Measurements from ENCODE around the gene AQP12B.
"Not testable (repeated sequence)": the region's sequence is repeated elsewhere in the genome, so short reads cannot be mapped to it uniquely, and the experiment has no call there.

Gene AQP12B

DNA sequence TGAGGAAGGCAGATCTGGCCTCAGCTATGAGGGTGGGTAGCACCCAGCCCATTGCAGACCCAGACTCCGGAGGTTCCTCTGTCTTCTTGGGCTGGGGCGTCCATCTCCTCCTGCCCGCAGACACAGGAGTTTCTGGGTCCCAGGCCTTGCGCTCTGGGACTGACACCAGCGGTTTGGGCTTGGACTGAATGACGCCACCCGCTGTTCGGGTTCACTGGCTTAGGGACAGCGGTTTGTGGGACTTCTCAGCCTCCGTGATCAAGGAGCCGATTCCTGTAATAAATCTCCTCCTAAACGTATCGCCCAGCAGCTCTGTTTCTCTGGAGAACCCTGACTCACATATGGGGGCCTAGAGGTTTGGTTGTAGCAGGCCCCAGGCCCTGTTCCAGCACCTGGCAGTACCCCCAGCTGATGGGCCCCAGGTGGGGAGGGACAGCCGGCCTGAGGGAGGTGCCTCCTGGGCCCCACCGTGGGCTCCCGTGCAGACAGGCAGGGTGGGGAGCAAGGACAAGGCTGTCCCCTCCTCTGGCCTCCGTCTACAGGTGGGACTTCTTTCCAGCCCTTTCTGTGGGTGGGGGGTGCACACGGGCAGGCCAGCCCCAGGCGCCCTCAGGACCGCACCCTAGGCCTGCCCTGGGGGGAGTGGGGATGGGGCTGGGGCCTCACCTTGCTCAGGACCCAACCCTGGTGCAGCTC, 4.5 kb upstream of the AQP12B start:
- H3K27me3 ChIP-seq (ENCODE audit: control insufficient read depth, insufficient read depth, low read length), result no peaks in the 10 kb centered on the region
- no peak overlapping the region for H3K27ac ChIP-seq
- H3K4me2 ChIP-seq (ENCODE audit: low read length), result peak overlapping the region; percentile 67

DNA sequence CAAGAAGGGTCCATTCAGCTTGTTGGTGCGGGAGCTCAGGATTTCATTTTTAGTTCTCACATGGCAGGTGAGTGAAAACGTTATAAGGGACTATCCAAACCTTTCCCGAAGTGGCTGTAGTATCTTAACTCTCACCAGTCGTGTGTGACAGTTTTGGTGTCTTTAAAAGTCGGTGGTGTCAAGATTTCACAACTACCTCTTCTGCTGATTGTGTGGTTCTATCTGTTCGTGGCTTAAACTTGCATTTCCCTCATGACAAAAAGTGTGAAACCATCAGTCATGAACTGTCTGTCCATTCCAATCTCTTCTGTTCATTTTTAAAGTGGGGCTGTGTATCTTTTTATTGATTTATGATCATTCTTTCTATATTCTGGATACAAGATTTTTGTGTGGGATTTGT, 3.8 kb upstream of the AQP12B start:
- Histone ChIP-seq H3K9ac (no peak overlapping the region), H3K4me3 (ENCODE audit: low read depth, low read length) (peak overlapping the region; percentile 35), H3K79me2 (no peaks in the 10 kb centered on the region), H3K4me2 (ENCODE audit: low read length) (peak overlapping the region; percentile 67), H3K4me1 (peaks cover 7% of the 10 kb centered on the region), H3K9me3 (ENCODE audit: control insufficient read depth, low read length) (no peaks in the 10 kb centered on the region), H2AFZ (peak overlapping the region; percentile 68), H3K27ac (no peak overlapping the region), H3K27me3 (ENCODE audit: control insufficient read depth, insufficient read depth, low read length) (no peaks in the 10 kb centered on the region), H3K36me3 (ENCODE audit: control insufficient read depth, insufficient read depth, low read length) (no peaks in the 10 kb centered on the region)
- TF ChIP-seq, protein P1, sequence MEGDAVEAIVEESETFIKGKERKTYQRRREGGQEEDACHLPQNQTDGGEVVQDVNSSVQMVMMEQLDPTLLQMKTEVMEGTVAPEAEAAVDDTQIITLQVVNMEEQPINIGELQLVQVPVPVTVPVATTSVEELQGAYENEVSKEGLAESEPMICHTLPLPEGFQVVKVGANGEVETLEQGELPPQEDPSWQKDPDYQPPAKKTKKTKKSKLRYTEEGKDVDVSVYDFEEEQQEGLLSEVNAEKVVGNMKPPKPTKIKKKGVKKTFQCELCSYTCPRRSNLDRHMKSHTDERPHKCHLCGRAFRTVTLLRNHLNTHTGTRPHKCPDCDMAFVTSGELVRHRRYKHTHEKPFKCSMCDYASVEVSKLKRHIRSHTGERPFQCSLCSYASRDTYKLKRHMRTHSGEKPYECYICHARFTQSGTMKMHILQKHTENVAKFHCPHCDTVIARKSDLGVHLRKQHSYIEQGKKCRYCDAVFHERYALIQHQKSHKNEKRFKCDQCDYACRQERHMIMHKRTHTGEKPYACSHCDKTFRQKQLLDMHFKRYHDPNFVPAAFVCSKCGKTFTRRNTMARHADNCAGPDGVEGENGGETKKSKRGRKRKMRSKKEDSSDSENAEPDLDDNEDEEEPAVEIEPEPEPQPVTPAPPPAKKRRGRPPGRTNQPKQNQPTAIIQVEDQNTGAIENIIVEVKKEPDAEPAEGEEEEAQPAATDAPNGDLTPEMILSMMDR (IDR thresholded peaks at IDR 0.05), result no peak

More for the DNA sequence above, 4.5 kb upstream of the AQP12B start:
- H3K79me2 ChIP-seq, result no peaks in the 10 kb centered on the region
- no peak overlapping the region for H2AFZ ChIP-seq
- peak overlapping the region; percentile 35 for H3K4me3 ChIP-seq (ENCODE audit: low read depth, low read length)
- H3K9me3 ChIP-seq (ENCODE audit: control insufficient read depth, low read length), result no peaks in the 10 kb centered on the region
- peaks cover 7% of the 10 kb centered on the region for H3K4me1 ChIP-seq
- TF ChIP-seq, protein P1 (IDR thresholded peaks at IDR 0.05), result no peak
- H3K9ac ChIP-seq, result no peak overlapping the region
- H3K36me3 ChIP-seq (ENCODE audit: control insufficient read depth, insufficient read depth, low read length), result no peaks in the 10 kb centered on the region

DNA sequence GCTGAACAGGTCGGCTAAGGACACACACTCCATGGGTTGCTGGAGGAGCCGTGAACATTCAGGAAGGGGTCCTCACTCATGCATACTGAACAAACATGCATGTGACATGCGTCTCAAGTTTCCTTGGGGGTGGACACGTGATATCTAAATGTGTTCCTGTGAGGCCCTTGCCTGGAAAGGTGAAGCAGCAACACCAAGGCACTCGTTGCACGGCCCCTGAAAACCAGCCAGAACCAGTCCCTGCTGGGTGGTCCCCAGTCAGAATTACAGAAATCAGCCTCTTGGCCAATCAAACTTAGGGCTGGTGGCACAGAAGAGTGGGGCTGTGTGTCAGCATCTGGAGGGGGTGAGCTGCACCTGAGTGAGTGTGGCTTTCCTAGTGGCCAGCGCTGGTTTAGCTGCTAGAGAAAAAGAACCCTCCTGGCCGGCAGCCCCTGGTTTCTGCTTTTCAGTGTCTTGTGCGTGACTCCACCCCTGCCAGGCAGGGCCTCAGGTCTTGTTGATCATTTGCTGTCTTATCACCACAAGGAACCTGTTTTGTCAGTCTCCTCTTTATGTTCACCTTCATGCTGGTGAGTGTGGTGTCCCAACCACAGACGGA, 3.2 kb upstream of the AQP12B start:
- peak overlapping the region; percentile 67 for H3K4me2 ChIP-seq (ENCODE audit: low read length)
- no peak overlapping the region for H3K27ac ChIP-seq
- peaks cover 7% of the 10 kb centered on the region for H3K4me1 ChIP-seq
- peak overlapping the region; percentile 35 for H3K4me3 ChIP-seq (ENCODE audit: low read depth, low read length)
- no peaks in the 10 kb centered on the region for H3K27me3 ChIP-seq (ENCODE audit: control insufficient read depth, insufficient read depth, low read length)
- no peaks in the 10 kb centered on the region for H3K9me3 ChIP-seq (ENCODE audit: control insufficient read depth, low read length)
- H2AFZ ChIP-seq, result peak overlapping the region; percentile 68
- TF ChIP-seq, protein P1 (IDR thresholded peaks at IDR 0.05), result no peak
- H3K36me3 ChIP-seq (ENCODE audit: control insufficient read depth, insufficient read depth, low read length), result no peaks in the 10 kb centered on the region
- H3K9ac ChIP-seq, result no peak overlapping the region
- no peaks in the 10 kb centered on the region for H3K79me2 ChIP-seq

DNA sequence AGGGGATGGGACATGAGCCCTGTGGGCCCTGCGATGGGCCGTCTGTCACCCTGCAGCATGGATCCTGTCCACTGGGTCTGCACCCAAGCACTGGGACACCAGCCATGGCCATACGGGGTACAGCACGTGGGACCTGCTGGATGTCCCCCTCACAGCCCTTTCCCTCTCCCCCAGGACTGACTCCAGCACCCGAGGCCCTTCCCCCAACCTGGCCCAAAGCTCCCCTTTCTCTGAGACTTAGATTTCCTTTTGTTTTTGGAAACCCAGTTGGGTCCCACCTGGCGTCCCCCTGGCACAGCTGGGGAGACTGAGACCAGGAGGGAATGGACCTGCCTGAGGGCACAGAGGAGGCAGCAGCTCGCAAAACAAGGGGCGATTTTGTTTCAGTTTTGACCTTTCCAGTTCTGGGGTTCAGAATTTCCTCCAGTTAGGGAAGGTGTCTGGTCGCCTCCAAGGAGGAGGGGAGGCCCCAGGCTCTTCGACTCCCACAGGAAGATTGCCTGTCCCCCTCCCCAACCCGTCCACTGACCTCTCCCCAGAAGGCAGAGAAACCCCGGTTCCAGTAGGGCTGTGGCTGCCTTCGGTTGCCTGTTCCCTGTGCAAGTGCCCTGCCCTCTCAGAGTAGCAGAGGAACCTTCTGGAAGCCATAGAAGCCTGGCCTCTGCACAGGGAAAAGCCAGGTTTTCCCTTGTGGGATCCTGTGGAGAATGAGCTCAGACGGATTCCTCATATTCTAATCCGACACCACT, 1.5 kb upstream of the AQP12B start:
- H2AFZ ChIP-seq; H3K27me3 ChIP-seq (ENCODE audit: control insufficient read depth, insufficient read depth, low read length); H3K79me2 ChIP-seq; H3K4me2 ChIP-seq (ENCODE audit: low read length); H3K9me3 ChIP-seq (ENCODE audit: control insufficient read depth, low read length); H3K27ac ChIP-seq; H3K4me1 ChIP-seq; H3K36me3 ChIP-seq (ENCODE audit: control insufficient read depth, insufficient read depth, low read length); H3K9ac ChIP-seq; H3K4me3 ChIP-seq (ENCODE audit: low read depth, low read length): not testable (repeated sequence)

DNA sequence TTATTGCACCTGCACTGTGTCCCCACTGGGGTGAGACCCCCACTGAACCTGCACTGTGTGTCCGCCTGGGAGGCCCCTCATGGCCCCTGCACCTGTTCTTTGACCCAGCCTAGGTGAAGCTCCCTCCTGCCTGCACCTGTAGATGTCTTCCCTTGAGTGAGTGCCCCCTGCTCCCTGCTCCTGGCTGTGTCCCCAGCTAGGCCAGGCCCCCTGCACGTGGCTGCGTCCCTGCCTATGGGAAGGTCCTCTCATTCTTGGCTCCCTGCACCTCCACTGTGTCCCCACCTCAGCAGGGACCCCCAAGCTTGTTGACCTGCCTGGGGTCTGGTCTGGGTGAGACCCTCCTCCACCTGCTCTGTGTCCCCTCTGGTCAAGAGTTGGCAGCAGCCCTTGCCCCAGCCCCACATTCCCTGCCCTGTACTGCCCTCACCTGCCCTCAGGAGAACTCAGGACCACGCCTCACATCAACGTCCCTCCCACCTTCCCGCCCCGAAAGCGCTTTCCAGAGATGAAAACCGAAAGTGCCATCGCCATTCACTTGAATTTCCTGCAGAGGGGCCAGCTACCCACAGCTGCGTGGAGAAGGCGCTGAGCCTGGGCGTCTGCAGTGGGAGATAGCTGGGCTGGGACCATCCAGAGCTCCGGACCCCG, 769 bp upstream of the AQP12B start:
- not testable (repeated sequence) for H3K27ac ChIP-seq; H3K4me2 ChIP-seq (ENCODE audit: low read length); H3K79me2 ChIP-seq; H2AFZ ChIP-seq; H3K4me1 ChIP-seq; H3K27me3 ChIP-seq (ENCODE audit: control insufficient read depth, insufficient read depth, low read length); H3K9ac ChIP-seq; H3K36me3 ChIP-seq (ENCODE audit: control insufficient read depth, insufficient read depth, low read length); H3K4me3 ChIP-seq (ENCODE audit: low read depth, low read length); H3K9me3 ChIP-seq (ENCODE audit: control insufficient read depth, low read length)

DNA sequence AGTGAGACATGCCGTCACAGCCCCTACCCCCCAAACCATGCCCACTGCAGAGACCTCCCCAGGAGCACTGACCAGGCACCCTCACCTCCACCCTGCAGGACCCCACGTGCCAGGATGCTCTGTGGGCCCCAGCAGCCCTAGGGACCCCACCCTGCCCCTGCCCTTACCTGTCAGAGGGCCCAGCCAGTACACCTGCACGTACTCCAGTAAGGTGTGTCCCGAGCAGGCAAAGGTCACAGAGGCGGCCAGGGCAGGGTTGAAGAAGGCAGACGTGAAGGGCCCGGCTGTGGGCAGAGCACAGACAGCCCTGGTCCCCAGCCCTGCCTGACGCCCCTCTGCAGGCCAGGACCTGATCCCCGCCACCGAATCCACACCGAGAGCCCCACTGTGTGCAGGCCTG, 2.5 kb downstream of the AQP12B start:
- H3K9ac ChIP-seq; H2AFZ ChIP-seq; H3K4me3 ChIP-seq (ENCODE audit: low read depth, low read length); H3K36me3 ChIP-seq (ENCODE audit: control insufficient read depth, insufficient read depth, low read length); H3K27ac ChIP-seq; H3K79me2 ChIP-seq; H3K9me3 ChIP-seq (ENCODE audit: control insufficient read depth, low read length); H3K27me3 ChIP-seq (ENCODE audit: control insufficient read depth, insufficient read depth, low read length); H3K4me2 ChIP-seq (ENCODE audit: low read length); H3K4me1 ChIP-seq: not testable (repeated sequence)

DNA sequence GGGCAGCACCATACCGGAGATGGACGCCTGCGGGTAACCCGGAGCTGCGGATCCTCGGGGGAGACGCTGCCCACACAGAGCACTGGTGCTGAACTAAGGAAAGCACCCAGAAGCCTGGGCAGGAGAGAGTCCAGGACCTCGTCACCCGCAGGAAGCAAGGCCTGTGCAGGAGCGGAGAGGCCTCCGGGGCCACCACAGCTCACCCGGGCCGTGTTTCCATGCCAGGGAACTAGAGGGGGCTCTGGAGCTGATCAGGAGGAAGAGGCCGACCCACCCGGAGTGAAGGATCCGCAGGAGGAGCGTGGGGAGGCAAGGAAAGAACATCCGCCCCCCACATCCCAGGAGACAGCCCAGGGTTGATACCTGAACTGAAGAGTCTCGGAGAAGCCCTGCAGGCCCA, 3.8 kb downstream of the AQP12B start:
- H3K4me3 ChIP-seq (ENCODE audit: low read depth, low read length); H3K79me2 ChIP-seq; H3K4me1 ChIP-seq; H3K9me3 ChIP-seq (ENCODE audit: control insufficient read depth, low read length); H3K4me2 ChIP-seq (ENCODE audit: low read length); H3K27ac ChIP-seq; H2AFZ ChIP-seq; H3K27me3 ChIP-seq (ENCODE audit: control insufficient read depth, insufficient read depth, low read length); H3K9ac ChIP-seq; H3K36me3 ChIP-seq (ENCODE audit: control insufficient read depth, insufficient read depth, low read length): not testable (repeated sequence)

DNA sequence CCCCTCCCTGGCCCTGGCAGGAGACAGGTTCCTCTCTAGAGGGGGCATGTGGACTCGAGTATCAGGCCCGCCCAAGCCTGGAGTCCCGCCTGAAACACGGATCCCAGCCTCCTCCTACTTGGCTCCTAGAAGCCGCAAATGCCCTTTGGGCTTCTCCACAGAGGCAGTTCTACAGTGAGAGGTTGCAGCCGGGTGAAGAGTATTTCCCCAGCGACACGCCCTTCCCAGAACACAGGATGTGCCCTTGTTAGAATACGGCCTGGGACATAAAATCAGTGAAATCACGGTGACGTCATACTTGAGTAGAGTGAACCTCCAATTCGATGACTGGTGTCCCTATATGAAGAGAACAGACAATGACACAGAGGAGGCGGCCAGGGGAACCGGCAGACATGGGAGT, 4.6 kb downstream of the AQP12B start:
- not testable (repeated sequence) for H3K9ac ChIP-seq; H3K27me3 ChIP-seq (ENCODE audit: control insufficient read depth, insufficient read depth, low read length); H3K79me2 ChIP-seq; H3K4me3 ChIP-seq (ENCODE audit: low read depth, low read length); H3K4me2 ChIP-seq (ENCODE audit: low read length); H3K27ac ChIP-seq; H3K36me3 ChIP-seq (ENCODE audit: control insufficient read depth, insufficient read depth, low read length); H3K9me3 ChIP-seq (ENCODE audit: control insufficient read depth, low read length); H3K4me1 ChIP-seq; H2AFZ ChIP-seq

Measured in parathyroid adenoma (tissue), 2 donors.